GM12878 (cell line): Measurements from ENCODE around the gene GADL1. TPM values are rescaled to one million over a fixed set of nuclear protein-coding genes. Genes with fewer than 3 reads are reported as not detected.

Source experiments
- ATAC-seq: fragments of 200-7000 bp; cut with Tn5 transposase; 3 replicates; pipeline ENCODE4 v1.9.1; 2020; ENCODE audit warnings: mild to moderate bottlenecking, moderate library complexity
- BruUV-seq: library from RNA; stranded (reverse); fragments of 400-500 nt; replicated peaks from 2 replicates; lab custom pipeline; 2021; lab: Mats Ljungman, UMichigan
- CTCF ChIA-PET: fragments of 300-600 bp; sonication (Branson Sonifier 250); formaldehyde crosslinking; extraction: SDS; loops from one replicate; lab custom pipeline; 2021; ENCODE audit warnings: inconsistent platforms; lab: Yijun Ruan, JAX
- POLR2A ChIA-PET: fragments of 350-600 bp; formaldehyde crosslinking; extraction: SDS; loops from one replicate; lab custom pipeline; 2021; ENCODE audit warnings: inconsistent platforms; lab: Charles Lee
- RAD21 ChIA-PET: fragments of 300-600 bp; sonication (Branson Sonifier 250); formaldehyde crosslinking; loops from one replicate; lab custom pipeline; 2023; ENCODE audit warnings: antibody characterized with exemption; ENCODE audit not compliant: unreplicated experiment; lab: Charles Lee
- SMC1A ChIA-PET: fragments of 300-600 bp; sonication (Branson Sonifier 250); formaldehyde crosslinking; loops from one replicate; lab custom pipeline; 2023; ENCODE audit not compliant: unreplicated experiment, uncharacterized antibody; lab: Charles Lee
- DNase-seq: peaks from one replicate; pipeline ENCODE4 v3.0.0-alpha.2; 2011; ENCODE audit warnings: low read depth, low spot score
- FAIRE-seq: peaks from 3 replicates; lab custom pipeline; 2011; peaks lifted over from hg19 to GRCh38; lab: Jason Lieb, UNC
- H2AFZ ChIP-seq: 2 replicates; pipeline ENCODE4 v1.6.0; 2011; ENCODE audit warnings: low read depth, low read length, control low read depth; ENCODE audit not compliant: control insufficient read depth
- H3K27ac ChIP-seq: 2 replicates; pipeline ENCODE4 v1.5.1; 2011; ENCODE audit warnings: control low read depth; ENCODE audit not compliant: control insufficient read depth, insufficient read depth
- H3K27me3 ChIP-seq, 2 experiments: replicated peaks in 1 of 2; 2 replicates each; pipeline versions ENCODE4 v1.6.0 to v1.6.1; 2011; ENCODE audit warnings: low read length in 1 of 2; ENCODE audit not compliant: control insufficient read depth in 2 of 2, insufficient read depth in 2 of 2
- H3K36me3 ChIP-seq, 2 experiments: 2 replicates each; pipeline ENCODE4 v1.5.1; 2011; ENCODE audit warnings: low read length in 1 of 2; ENCODE audit not compliant: control insufficient read depth in 2 of 2, insufficient read depth in 2 of 2
- H3K4me1 ChIP-seq: 2 replicates; pipeline ENCODE4 v1.6.1; 2011; ENCODE audit warnings: mild to moderate bottlenecking, low read length, moderate library complexity, mixed read lengths; ENCODE audit not compliant: control insufficient read depth, insufficient read depth
- H3K4me2 ChIP-seq: 2 replicates; pipeline ENCODE4 v1.6.0; 2011; ENCODE audit warnings: control low read depth; ENCODE audit not compliant: control insufficient read depth, insufficient read depth
- H3K4me3 ChIP-seq: fragments of 200-600 bp; sonication (generic); 2 replicates; pipeline ENCODE4 v1.5.1; 2016
- H3K79me2 ChIP-seq: 2 replicates; pipeline ENCODE4 v1.6.0; 2011; ENCODE audit warnings: low read length; ENCODE audit not compliant: control insufficient read depth, insufficient read depth
- H3K9ac ChIP-seq: 2 replicates; pipeline ENCODE4 v1.8.0; 2011; ENCODE audit warnings: low read length, control low read depth, mixed read lengths; ENCODE audit not compliant: control insufficient read depth, insufficient read depth
- H3K9me3 ChIP-seq: replicated peaks from 3 replicates; pipeline ENCODE4 v1.5.1; 2011; ENCODE audit warnings: mild to moderate bottlenecking, low read length; ENCODE audit not compliant: control insufficient read depth, insufficient read depth
- H4K20me1 ChIP-seq: 2 replicates; pipeline ENCODE4 v1.6.0; 2011; ENCODE audit not compliant: control insufficient read depth, insufficient read depth
- HDGF ChIP-seq: fragments of 450-650 bp; IDR thresholded peaks from 2 replicates; pipeline ENCODE4 v1.6.1; 2016; ENCODE audit warnings: antibody characterized with exemption
- KDM1A ChIP-seq: fragments of 200-600 bp; sonication (generic); IDR thresholded peaks from 2 replicates; pipeline ENCODE4 v1.6.1; 2016; ENCODE audit warnings: borderline replicate concordance
- MXI1 ChIP-seq: fragments of 150-350 bp; IDR thresholded peaks from 2 replicates; pipeline ENCODE4 v1.6.1; 2011; ENCODE audit warnings: low read depth, mild to moderate bottlenecking, inconsistent platforms, low read length, improper control_type of control experiment
- POU2F2 ChIP-seq: IDR thresholded peaks from 3 replicates; pipeline ENCODE4 v1.6.1; 2011; ENCODE audit warnings: low read depth, mild to moderate bottlenecking, low read length, borderline replicate concordance
- RCOR1 ChIP-seq: conservative IDR thresholded peaks from 2 replicates; pipeline ENCODE4 v1.6.1; 2012; ENCODE audit warnings: low read depth, low read length, improper control_type of control experiment
- SREBF1 ChIP-seq: IDR thresholded peaks from 2 replicates; pipeline ENCODE4 v1.6.1; 2012; ENCODE audit warnings: mild to moderate bottlenecking, low read length
- SUPT20H ChIP-seq: IDR thresholded peaks from 2 replicates; pipeline ENCODE4 v1.6.1; 2011; ENCODE audit warnings: low read depth, mild to moderate bottlenecking, low read length, moderate library complexity, borderline replicate concordance; ENCODE audit not compliant: control insufficient read depth
- TCF12 ChIP-seq: IDR thresholded peaks from 2 replicates; pipeline ENCODE4 v1.6.1; 2011; ENCODE audit warnings: low read depth, mild to moderate bottlenecking, low read length
- WGBS: methylation state at CpG from one replicate; pipeline ENCODE4 v1.1.6; 2016; ENCODE audit warnings: low lambda C conversion rate; ENCODE audit not compliant: insufficient replicate concordance, insufficient coverage; ENCODE audit errors: missing lambda C conversion rate; 5-methylcytosine and 5-hydroxymethylcytosine counted together
- in situ Hi-C: fragments of 300-500 bp; cut with MboI; formaldehyde crosslinking; loops from 9 replicates; pipeline ENCODE4 v1.14.3; 2018; ENCODE audit warnings: mixed read lengths
- intact Hi-C: fragments of 100-400 bp; cut with micrococcal nuclease; formaldehyde crosslinking; loops from one replicate; pipeline ENCODE4 v1.14.2; 2022; ENCODE audit not compliant: unreplicated experiment
- polyA plus RNA-seq, 11 experiments: library from polyadenylated mRNA; depleted of rRNA in 4 of 11; unstranded in 6 of 11; stranded (reverse) in 5 of 11; fragments of >200 nt; fragmentation: Nextera tagmentation in 4 of 11; fragmentation: Illumina TruSeq in 1 of 11; extraction: Ambion mirVana in 4 of 11; extraction: Trizol in 1 of 11; gene quantifications; 1 replicate in 1 of 11; 2 replicates in 10 of 11; pipeline versions ENCODE4 v1.2.1 to v1.2.3, GENCODE V29; 2011 to 2016; ENCODE audit warnings: inconsistent platforms in 2 of 11, missing spikeins in 2 of 11, low read depth in 1 of 11
- total RNA-seq, 4 experiments: library from RNA; depleted of rRNA in 3 of 4; stranded (reverse); fragments of >200 nt in 3 of 4; fragmentation: Illumina TruSeq in 1 of 4; extraction: Trizol in 1 of 4; gene quantifications; 2 replicates each; pipeline versions ENCODE4 v1.2.1 to v1.2.3, GENCODE V29; 2013 to 2021
- TF ChIP-seq, protein P1 (sequence below): IDR thresholded peaks from 2 replicates; pipeline ENCODE4 v1.6.1; 2011; ENCODE audit warnings: borderline replicate concordance, low read depth, mild to moderate bottlenecking, moderate library complexity, low read length; ENCODE audit not compliant: insufficient read depth, poor library complexity, severe bottlenecking
- TF ChIP-seq, protein P2 (sequence below): IDR thresholded peaks from 2 replicates; pipeline ENCODE4 v1.6.1; 2011; ENCODE audit warnings: borderline replicate concordance, low read depth, mild to moderate bottlenecking, moderate library complexity, mixed read lengths, low read length; ENCODE audit not compliant: insufficient read depth; ENCODE audit errors: extremely low read length
- TF ChIP-seq, protein P3 (sequence below): fragments of 450-650 bp; IDR thresholded peaks from 2 replicates; pipeline ENCODE4 v1.6.1; 2017; ENCODE audit warnings: low read depth, mild to moderate bottlenecking, moderate library complexity

Gene GADL1
- total and polyA plus RNA-seq, 10 of the 15 experiments (the other 5 are each of a cell fraction or from before 2014, with no cell fraction given) = 0.04 TPM; not detected in 9

DNA sequence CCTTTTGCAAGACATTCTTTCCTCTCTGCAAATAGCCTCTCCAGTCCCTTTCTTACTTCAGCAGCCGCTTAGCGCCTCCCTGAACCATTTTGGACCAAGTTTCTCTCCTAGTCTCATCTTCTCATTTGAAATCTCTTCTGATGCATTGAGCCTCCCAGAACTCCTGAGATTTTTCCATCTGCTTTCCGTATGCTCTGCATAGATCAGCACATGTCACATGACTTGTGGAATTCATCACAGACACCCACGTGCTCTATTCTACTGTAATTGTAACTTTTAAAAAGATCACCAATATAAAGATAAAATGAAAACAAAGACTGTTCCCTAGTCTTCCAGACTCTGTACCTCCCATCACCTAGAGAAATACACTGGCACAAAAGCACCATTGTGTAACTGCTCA, 100.7 kb downstream of the GADL1 start:
- no peak for TF ChIP-seq HDGF
- no peak for TF ChIP-seq SREBF1
- TF ChIP-seq SUPT20H = no peak
- TF ChIP-seq, protein P1, sequence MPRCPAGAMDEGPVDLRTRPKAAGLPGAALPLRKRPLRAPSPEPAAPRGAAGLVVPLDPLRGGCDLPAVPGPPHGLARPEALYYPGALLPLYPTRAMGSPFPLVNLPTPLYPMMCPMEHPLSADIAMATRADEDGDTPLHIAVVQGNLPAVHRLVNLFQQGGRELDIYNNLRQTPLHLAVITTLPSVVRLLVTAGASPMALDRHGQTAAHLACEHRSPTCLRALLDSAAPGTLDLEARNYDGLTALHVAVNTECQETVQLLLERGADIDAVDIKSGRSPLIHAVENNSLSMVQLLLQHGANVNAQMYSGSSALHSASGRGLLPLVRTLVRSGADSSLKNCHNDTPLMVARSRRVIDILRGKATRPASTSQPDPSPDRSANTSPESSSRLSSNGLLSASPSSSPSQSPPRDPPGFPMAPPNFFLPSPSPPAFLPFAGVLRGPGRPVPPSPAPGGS = no peak
- no peak for TF ChIP-seq POU2F2
- no peak for TF ChIP-seq KDM1A
- no peak for TF ChIP-seq RCOR1
- TF ChIP-seq, protein P2, sequence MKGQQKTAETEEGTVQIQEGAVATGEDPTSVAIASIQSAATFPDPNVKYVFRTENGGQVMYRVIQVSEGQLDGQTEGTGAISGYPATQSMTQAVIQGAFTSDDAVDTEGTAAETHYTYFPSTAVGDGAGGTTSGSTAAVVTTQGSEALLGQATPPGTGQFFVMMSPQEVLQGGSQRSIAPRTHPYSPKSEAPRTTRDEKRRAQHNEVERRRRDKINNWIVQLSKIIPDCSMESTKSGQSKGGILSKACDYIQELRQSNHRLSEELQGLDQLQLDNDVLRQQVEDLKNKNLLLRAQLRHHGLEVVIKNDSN = no peak
- no peak for TF ChIP-seq TCF12
- no peak for TF ChIP-seq MXI1
- TF ChIP-seq, protein P3, sequence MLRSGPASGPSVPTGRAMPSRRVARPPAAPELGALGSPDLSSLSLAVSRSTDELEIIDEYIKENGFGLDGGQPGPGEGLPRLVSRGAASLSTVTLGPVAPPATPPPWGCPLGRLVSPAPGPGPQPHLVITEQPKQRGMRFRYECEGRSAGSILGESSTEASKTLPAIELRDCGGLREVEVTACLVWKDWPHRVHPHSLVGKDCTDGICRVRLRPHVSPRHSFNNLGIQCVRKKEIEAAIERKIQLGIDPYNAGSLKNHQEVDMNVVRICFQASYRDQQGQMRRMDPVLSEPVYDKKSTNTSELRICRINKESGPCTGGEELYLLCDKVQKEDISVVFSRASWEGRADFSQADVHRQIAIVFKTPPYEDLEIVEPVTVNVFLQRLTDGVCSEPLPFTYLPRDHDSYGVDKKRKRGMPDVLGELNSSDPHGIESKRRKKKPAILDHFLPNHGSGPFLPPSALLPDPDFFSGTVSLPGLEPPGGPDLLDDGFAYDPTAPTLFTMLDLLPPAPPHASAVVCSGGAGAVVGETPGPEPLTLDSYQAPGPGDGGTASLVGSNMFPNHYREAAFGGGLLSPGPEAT = no peak
- intact Hi-C loops = no loop called here
- WGBS = 39% methylated on average over 4 of the region's 4 CpGs
- no TSS peak for BruUV-seq
- H3K79me2 ChIP-seq = no peaks in the 10 kb centered on the region
- no peaks in the 10 kb centered on the region for H3K36me3 ChIP-seq
- FAIRE-seq = no peak
- H3K27ac ChIP-seq = no peak overlapping the region
- H3K4me1 ChIP-seq = no peaks in the 10 kb centered on the region
- ChIA-PET RAD21 (no interaction called here), POLR2A (no interaction called here), SMC1A (no interaction called here), CTCF (no interaction called here)
- H4K20me1 ChIP-seq = no peaks in the 10 kb centered on the region
- no peak for DNase-seq
- no peak overlapping the region for H3K4me2 ChIP-seq
- no peaks in the 10 kb centered on the region; the same call in 2 of the 3 replicates for H3K9me3 ChIP-seq
- no peaks in the 10 kb centered on the region; a peak in 1 of 4 replicates for H3K27me3 ChIP-seq
- H3K4me3 ChIP-seq = no peak overlapping the region
- in situ Hi-C loops = no loop called here
- H3K9ac ChIP-seq = no peak overlapping the region
- H2AFZ ChIP-seq = no peak overlapping the region
- no peak for ATAC-seq
